ENCODE measurements around the gene CHCHD4. TPM values are rescaled to one million over a fixed set of nuclear protein-coding genes. Genes with fewer than 3 reads are reported as not detected.

Gene CHCHD4
- polyA plus RNA-seq, 1 donor (not counting 4 experiments of a cell fraction or from before 2014, with no cell fraction given): 22.1 TPM

DNA sequence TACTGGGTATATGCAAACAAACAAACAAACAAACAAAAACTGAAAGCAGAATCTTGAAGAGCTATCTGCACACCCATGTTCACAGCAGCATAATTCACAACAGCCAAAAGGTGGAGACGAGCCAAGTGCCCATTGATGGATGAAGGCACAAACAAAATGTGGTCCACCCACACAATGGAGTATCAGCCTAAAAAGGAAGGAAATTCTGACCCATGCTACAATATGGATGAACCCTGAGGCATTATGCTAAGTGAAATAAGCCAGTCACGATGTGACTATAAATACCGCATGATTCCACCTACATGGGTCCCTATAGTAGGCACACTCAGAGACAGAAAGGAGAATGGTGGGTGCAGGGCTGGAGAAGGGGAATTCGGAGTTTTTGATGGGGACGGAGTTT lies 29.6 kb upstream of the CHCHD4 start:
- no peak overlapping the region for H2AFZ ChIP-seq (ENCODE audit: control insufficient read depth, low read length)
- no peak for TF ChIP-seq EZH2 (IDR thresholded peaks at IDR 0.05; ENCODE audit: low read length)
- no peak for TF ChIP-seq CTCF (optimal IDR thresholded peaks at IDR 0.05 in 1 of 3, IDR thresholded peaks at IDR 0.05 in 1 of 3, conservative IDR thresholded peaks at IDR 0.05 in 1 of 3; ENCODE audit: extremely low read depth in 1 of 3, insufficient read depth in 2 of 3, low read length in 3 of 3)
- H3K4me3 ChIP-seq (ENCODE audit: control insufficient read depth in 2 of 3, extremely low read depth in 1 of 3, insufficient read depth in 2 of 3, low read depth in 1 of 3, low read length in 3 of 3): no peak overlapping the region
- H3K4me1 ChIP-seq (ENCODE audit: control insufficient read depth, extremely low read depth, insufficient read depth, low read length): peaks cover 28% of the 10 kb centered on the region
- no peak overlapping the region for H3K27ac ChIP-seq (ENCODE audit: control insufficient read depth, insufficient read depth, low read length)
- H3K4me2 ChIP-seq (ENCODE audit: control insufficient read depth, extremely low read depth, insufficient read depth, low read depth, low read length): no peak overlapping the region
- dilution Hi-C loops (cut with MboI; ENCODE audit: extremely low pct_ligation_motif_present, low sequenced_read_pairs): no loop called here
- no peak overlapping the region for H3K9ac ChIP-seq (ENCODE audit: control insufficient read depth, extremely low read depth, insufficient read depth, low read length)
- H3K79me2 ChIP-seq (ENCODE audit: control insufficient read depth, insufficient read depth, low read length): peaks cover 11% of the 10 kb centered on the region
- H3K9me1 ChIP-seq (ENCODE audit: control insufficient read depth, extremely low read depth, insufficient read depth, low read length): no peaks in the 10 kb centered on the region
- DNase-seq (ENCODE audit: low read depth, low spot score): no peak
- H3K27me3 ChIP-seq (ENCODE audit: control insufficient read depth, extremely low read depth, insufficient read depth, low read length): no peaks in the 10 kb centered on the region
- H3K9me3 ChIP-seq (ENCODE audit: control insufficient read depth, low read depth, low read length): no peaks in the 10 kb centered on the region
- peaks cover 36 to 62% of the 10 kb centered on the region in 2 experiments for H3K36me3 ChIP-seq (ENCODE audit: control insufficient read depth in 2 of 2, extremely low read depth in 1 of 2, insufficient read depth in 2 of 2, low read length in 2 of 2)
- H4K20me1 ChIP-seq (ENCODE audit: control insufficient read depth, extremely low read depth, insufficient read depth, low read length): no peaks in the 10 kb centered on the region
- no peak for FAIRE-seq

DNA sequence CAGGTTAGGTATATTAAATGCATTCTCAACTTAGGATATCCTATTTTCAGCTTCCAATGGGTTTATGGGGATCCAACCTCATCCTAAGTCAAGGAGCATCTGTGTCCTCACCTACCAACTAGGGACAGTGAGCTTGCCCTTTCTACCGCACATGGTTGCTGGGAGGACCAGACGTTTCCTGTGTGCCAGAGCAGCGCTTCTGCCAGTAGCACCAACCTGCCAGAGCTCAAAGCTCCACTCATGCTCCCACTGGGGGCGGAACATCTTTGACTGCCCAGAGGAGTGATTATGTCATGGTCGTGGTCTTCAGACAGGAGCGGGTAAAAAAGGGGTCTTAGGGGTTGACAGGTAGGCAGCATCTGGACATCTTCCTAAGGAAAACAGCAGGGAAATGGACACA lies 29.0 kb upstream of the CHCHD4 start:
- Histone ChIP-seq H2AFZ (ENCODE audit: control insufficient read depth, low read length) (no peak overlapping the region), H3K27me3 (ENCODE audit: control insufficient read depth, extremely low read depth, insufficient read depth, low read length) (no peaks in the 10 kb centered on the region), H3K36me3 (ENCODE audit: control insufficient read depth in 2 of 2, extremely low read depth in 1 of 2, insufficient read depth in 2 of 2, low read length in 2 of 2) (peaks cover 35 to 61% of the 10 kb centered on the region in 2 experiments), H3K79me2 (ENCODE audit: control insufficient read depth, insufficient read depth, low read length) (peaks cover 11% of the 10 kb centered on the region), H3K27ac (ENCODE audit: control insufficient read depth, insufficient read depth, low read length) (no peak overlapping the region), H3K4me1 (ENCODE audit: control insufficient read depth, extremely low read depth, insufficient read depth, low read length) (peaks cover 28% of the 10 kb centered on the region), H4K20me1 (ENCODE audit: control insufficient read depth, extremely low read depth, insufficient read depth, low read length) (no peaks in the 10 kb centered on the region), H3K4me3 (ENCODE audit: control insufficient read depth in 2 of 3, extremely low read depth in 1 of 3, insufficient read depth in 2 of 3, low read depth in 1 of 3, low read length in 3 of 3) (no peak overlapping the region), H3K4me2 (ENCODE audit: control insufficient read depth, extremely low read depth, insufficient read depth, low read depth, low read length) (no peak overlapping the region), H3K9ac (ENCODE audit: control insufficient read depth, extremely low read depth, insufficient read depth, low read length) (no peak overlapping the region), H3K9me1 (ENCODE audit: control insufficient read depth, extremely low read depth, insufficient read depth, low read length) (no peaks in the 10 kb centered on the region), H3K9me3 (ENCODE audit: control insufficient read depth, low read depth, low read length) (no peaks in the 10 kb centered on the region)
- FAIRE-seq (no peak), DNase-seq (ENCODE audit: low read depth, low spot score) (no peak)
- TF ChIP-seq CTCF (optimal IDR thresholded peaks at IDR 0.05 in 1 of 3, IDR thresholded peaks at IDR 0.05 in 1 of 3, conservative IDR thresholded peaks at IDR 0.05 in 1 of 3; ENCODE audit: extremely low read depth in 1 of 3, insufficient read depth in 2 of 3, low read length in 3 of 3) (no peak), EZH2 (IDR thresholded peaks at IDR 0.05; ENCODE audit: low read length) (no peak)
- dilution Hi-C loops (cut with MboI; ENCODE audit: extremely low pct_ligation_motif_present, low sequenced_read_pairs): no loop called here

Data from keratinocyte (primary cell).